ENCODE measurements around the gene KCNQ1OT1. TPM values are rescaled to one million over a fixed set of nuclear protein-coding genes. Genes with fewer than 3 reads are reported as not detected.

KCNQ1OT1 gene
- polyA plus RNA-seq, 1 of the 3 experiments (the other 2 are of a cell fraction), result 0.03 TPM

GRCh38 chr11:2612884-2613571 lies 86.8 kb downstream of the KCNQ1OT1 start:
- H3K79me2 ChIP-seq (ENCODE audit: insufficient read depth), result no peaks in the 10 kb centered on the region
- H2AFZ ChIP-seq (ENCODE audit: low read depth), result no peak overlapping the region
- no peaks in the 10 kb centered on the region for H3F3A ChIP-seq (replicated peaks; ENCODE audit: insufficient read depth)
- H3K4me3 ChIP-seq (ENCODE audit: low read depth in 2 of 2, low read length in 1 of 2), result no peak overlapping the region
- no peak for TF ChIP-seq EP300 (IDR thresholded peaks at IDR 0.05; ENCODE audit: borderline replicate concordance in 1 of 2, low read depth in 1 of 2, low read length in 1 of 2)
- TF ChIP-seq NFIC (IDR thresholded peaks at IDR 0.05; ENCODE audit: borderline replicate concordance), result no peak
- TF ChIP-seq SIN3A (IDR thresholded peaks at IDR 0.05; ENCODE audit: borderline replicate concordance, low read depth, low read length), result no peak
- TF ChIP-seq USF1 (IDR thresholded peaks at IDR 0.05; ENCODE audit: borderline replicate concordance, low read depth), result no peak
- no peak for TF ChIP-seq CHD2 (IDR thresholded peaks at IDR 0.05; ENCODE audit: low read length, partially characterized antibody)
- no peak for TF ChIP-seq SMC3 (IDR thresholded peaks at IDR 0.05; ENCODE audit: low read depth, low read length)
- no peak for TF ChIP-seq RCOR1 (IDR thresholded peaks at IDR 0.05; ENCODE audit: low read length)
- no peak for TF ChIP-seq JUND (IDR thresholded peaks at IDR 0.05)
- no peak overlapping the region for H3K4me2 ChIP-seq
- no peaks in the 10 kb centered on the region for H3K27me3 ChIP-seq (ENCODE audit: insufficient read depth)
- POLR2A ChIA-PET, result no interaction called here
- no peaks in the 10 kb centered on the region for H3K36me3 ChIP-seq (replicated peaks in 1 of 2; ENCODE audit: control insufficient read depth in 1 of 2, insufficient read depth in 2 of 2, low read length in 1 of 2)
- H3K27ac ChIP-seq (ENCODE audit: low read depth in 2 of 2, low read length in 1 of 2), result no peak overlapping the region
- H3K9ac ChIP-seq, result no peak overlapping the region
- 32% methylated on average over 4 of the region's 4 CpGs for WGBS (ENCODE audit: low lambda C conversion rate)
- H3K4me1 ChIP-seq (ENCODE audit: control insufficient read depth in 1 of 2, insufficient read depth in 2 of 2, low read depth in 1 of 2, low read length in 1 of 2), result no peaks in the 10 kb centered on the region
- no peak for DNase-seq
- no peaks in the 10 kb centered on the region for H3K9me2 ChIP-seq
- CTCF ChIA-PET, result no interaction called here
- no peaks in the 10 kb centered on the region for H3K9me3 ChIP-seq
- H4K20me1 ChIP-seq (ENCODE audit: insufficient read depth), result no peaks in the 10 kb centered on the region

DNA sequence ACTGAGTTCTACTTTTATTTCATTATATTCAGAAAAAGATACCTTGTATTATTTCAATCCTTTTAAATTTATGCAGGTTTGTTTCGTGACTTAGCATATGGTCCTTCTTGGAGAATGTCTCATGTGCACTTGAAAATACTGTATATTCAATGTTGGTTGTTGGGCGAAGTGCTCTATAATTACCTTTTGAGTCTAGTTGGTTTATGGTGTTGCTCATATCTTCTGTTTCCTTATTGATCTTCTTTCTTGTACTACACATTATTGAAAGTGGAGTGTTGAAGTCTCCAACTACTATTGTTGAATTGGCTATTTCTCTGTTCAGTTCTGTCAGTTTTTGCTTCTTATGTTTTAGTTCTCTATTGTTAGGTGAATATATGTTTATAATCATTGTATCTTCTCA lies 90.4 kb downstream of the KCNQ1OT1 start:
- POLR2A ChIA-PET, result no interaction called here
- Histone ChIP-seq H3K9ac (no peak overlapping the region), H4K20me1 (ENCODE audit: insufficient read depth) (no peaks in the 10 kb centered on the region), H3K4me2 (no peak overlapping the region), H3K79me2 (ENCODE audit: insufficient read depth) (no peaks in the 10 kb centered on the region), H3F3A (replicated peaks; ENCODE audit: insufficient read depth) (no peaks in the 10 kb centered on the region), H3K27ac (ENCODE audit: low read depth in 2 of 2, low read length in 1 of 2) (no peak overlapping the region), H3K9me2 (no peaks in the 10 kb centered on the region), H2AFZ (ENCODE audit: low read depth) (no peak overlapping the region), H3K27me3 (ENCODE audit: insufficient read depth) (no peaks in the 10 kb centered on the region), H3K36me3 (replicated peaks in 1 of 2; ENCODE audit: control insufficient read depth in 1 of 2, insufficient read depth in 2 of 2, low read length in 1 of 2) (no peaks in the 10 kb centered on the region), H3K4me3 (ENCODE audit: low read depth in 2 of 2, low read length in 1 of 2) (no peak overlapping the region), H3K9me3 (no peaks in the 10 kb centered on the region), H3K4me1 (ENCODE audit: control insufficient read depth in 1 of 2, insufficient read depth in 2 of 2, low read depth in 1 of 2, low read length in 1 of 2) (no peaks in the 10 kb centered on the region)
- 38% methylated on average over 2 of the region's 2 CpGs for WGBS (ENCODE audit: low lambda C conversion rate)
- CTCF ChIA-PET, result no interaction called here
- DNase-seq, result no peak
- TF ChIP-seq RXRA (IDR thresholded peaks at IDR 0.05; ENCODE audit: borderline replicate concordance, low read depth) (no peak), FOXJ3 (CRISPR knock-in tag; IDR thresholded peaks at IDR 0.05) (no peak), TEAD4 (IDR thresholded peaks at IDR 0.05; ENCODE audit: borderline replicate concordance, insufficient read depth) (no peak), MEF2A (IDR thresholded peaks at IDR 0.05; ENCODE audit: borderline replicate concordance, low read depth) (no peak), GABPA (IDR thresholded peaks at IDR 0.05; ENCODE audit: low read depth) (no peak), ZBTB33 (IDR thresholded peaks at IDR 0.05; ENCODE audit: borderline replicate concordance, low read depth) (no peak), RFX5 (IDR thresholded peaks at IDR 0.05; ENCODE audit: low read length) (no peak), USF2 (IDR thresholded peaks at IDR 0.05; ENCODE audit: borderline replicate concordance, low read depth, low read length) (no peak), NFIC (IDR thresholded peaks at IDR 0.05; ENCODE audit: borderline replicate concordance) (no peak), EP300 (IDR thresholded peaks at IDR 0.05; ENCODE audit: borderline replicate concordance in 1 of 2, low read depth in 1 of 2, low read length in 1 of 2) (no peak), IRF3 (IDR thresholded peaks at IDR 0.05; ENCODE audit: low read depth, low read length) (no peak)

Measured in SK-N-SH (cell line).